ENCODE measurements around the gene IFITM2. TPM values are rescaled to one million over a fixed set of nuclear protein-coding genes. Genes with fewer than 3 reads are reported as not detected.
"Not testable (repeated sequence)": the region's sequence is repeated elsewhere in the genome, so short reads cannot be mapped to it uniquely, and the experiment has no call there.

Gene IFITM2
- total RNA-seq, 2 donors from 2014 or later, result 31.0 to 90.3 TPM

GRCh38 chr11:304061-304506 is 3.5 kb upstream of the IFITM2 start:
- no peaks in the 10 kb centered on the region for H3K27me3 ChIP-seq
- no peak for ATAC-seq
- DNase-seq, result no peak
- H3K36me3 ChIP-seq (replicated peaks in 1 of 2; ENCODE audit: insufficient read depth in 1 of 2, low read depth in 2 of 2), result no peaks in the 10 kb centered on the region
- H3K27ac ChIP-seq, result no peak overlapping the region
- H3K4me3 ChIP-seq, result no peak overlapping the region
- H3K4me1 ChIP-seq, result peaks cover 27% of the 10 kb centered on the region
- H3K9me3 ChIP-seq, result no peaks in the 10 kb centered on the region
- intact Hi-C loops (cut with DNase I), result loop anchor here (5.0 kb wide), 1 partner anchor 58 kb away; no protein-coding TSS in a partner anchor
- TF ChIP-seq POLR2A (IDR thresholded peaks at IDR 0.05) (no peak), CTCF (IDR thresholded peaks at IDR 0.05) (no peak)
- WGBS, 2 donors, result 82 to 83% methylated on average over 27 to 28 of the region's 52 CpGs

- Histone ChIP-seq H3K4me3 (no peak overlapping the region), H3K36me3 (replicated peaks in 1 of 2; ENCODE audit: insufficient read depth in 1 of 2, low read depth in 2 of 2) (no peaks in the 10 kb centered on the region), H3K4me1 (peaks cover 25% of the 10 kb centered on the region), H3K27ac (no peak overlapping the region), H3K9me3 (no peaks in the 10 kb centered on the region), H3K27me3 (no peaks in the 10 kb centered on the region)
- ATAC-seq (peak; percentile 60), DNase-seq (peak; percentile 71 to 81 (median 74))
- 24 to 25% methylated on average over 19 of the region's 19 CpGs for WGBS, 2 donors
- TF ChIP-seq POLR2A (IDR thresholded peaks at IDR 0.05) (no peak), CTCF (IDR thresholded peaks at IDR 0.05) (peak; percentile 47 to 85 (median 72))
- intact Hi-C loops (cut with DNase I), result loop anchor here (5.0 kb wide), 1 partner anchor 57 kb away; no protein-coding TSS in a partner anchor
Measured at GRCh38 chr11:304915-305843, 2.4 kb upstream of the IFITM2 start.

GRCh38 chr11:305844-306211 is 1.8 kb upstream of the IFITM2 start:
- H3K4me3 ChIP-seq, result no peak overlapping the region
- H3K9me3 ChIP-seq, result no peaks in the 10 kb centered on the region
- DNase-seq (no peak), ATAC-seq (no peak)
- peaks cover 21% of the 10 kb centered on the region for H3K4me1 ChIP-seq
- 72 to 79% methylated on average over 10 of the region's 10 CpGs for WGBS, 2 donors
- intact Hi-C loops (cut with DNase I), result no loop called here
- H3K27ac ChIP-seq, result peak overlapping the region in 1 of 4 donors; percentile 14
- H3K27me3 ChIP-seq, result no peaks in the 10 kb centered on the region
- TF ChIP-seq CTCF (IDR thresholded peaks at IDR 0.05), result no peak
- no peak for TF ChIP-seq POLR2A (IDR thresholded peaks at IDR 0.05)
- H3K36me3 ChIP-seq (replicated peaks in 1 of 2; ENCODE audit: insufficient read depth in 1 of 2, low read depth in 2 of 2), result no peaks in the 10 kb centered on the region

- no peak for DNase-seq
- Histone ChIP-seq H3K27me3 (no peaks in the 10 kb centered on the region), H3K4me1 (peaks cover 21% of the 10 kb centered on the region), H3K9me3 (no peaks in the 10 kb centered on the region), H3K4me3 (no peak overlapping the region), H3K27ac (peak overlapping the region in 3 of 4 donors; percentile 47 to 93 (median 72)), H3K36me3 (replicated peaks in 1 of 2; ENCODE audit: insufficient read depth in 1 of 2, low read depth in 2 of 2) (no peaks in the 10 kb centered on the region)
- intact Hi-C loops (cut with DNase I), result no loop called here
- 84 to 87% methylated on average over 15 to 17 of the region's 17 CpGs for WGBS, 2 donors
- ATAC-seq, result no peak
- TF ChIP-seq CTCF (IDR thresholded peaks at IDR 0.05) (no peak), POLR2A (IDR thresholded peaks at IDR 0.05) (no peak)
Measured at GRCh38 chr11:306645-307371, 808 bp upstream of the IFITM2 start.

GRCh38 chr11:308740-309665 is 1.4 kb downstream of the IFITM2 start:
- H3K27ac ChIP-seq, result peak overlapping the region in 3 of 4 donors; percentile 27 to 93 (median 76)
- H3K9me3 ChIP-seq; DNase-seq; H3K36me3 ChIP-seq (replicated peaks in 1 of 2; ENCODE audit: insufficient read depth in 1 of 2, low read depth in 2 of 2); intact Hi-C loops (cut with DNase I); ATAC-seq; H3K27me3 ChIP-seq; H3K4me3 ChIP-seq: not testable (repeated sequence)
- peaks cover 21% of the 10 kb centered on the region for H3K4me1 ChIP-seq
- WGBS, 2 donors, result 61 to 63% methylated on average over 24 of the region's 24 CpGs

All from body of pancreas (tissue), 4 donors.